ENCODE results near the gene DAPK1. TPM values are rescaled to one million over a fixed set of nuclear protein-coding genes. Genes with fewer than 3 reads are reported as not detected.
A peak's percentile ranks its signal among the peaks of the same experiment; 100 is the strongest.

DAPK1 gene
- total RNA-seq, 1 donor from 2014 or later = 0.79 TPM

GRCh38 chr9:87491523-87491922 lies 6.1 kb upstream of the DAPK1 start:
- H3K36me3 ChIP-seq (ENCODE audit: control insufficient read depth, insufficient read depth, low read length) = no peaks in the 10 kb centered on the region
- no peaks in the 10 kb centered on the region for H3K27me3 ChIP-seq (ENCODE audit: control insufficient read depth, insufficient read depth, low read length)
- DNase-seq (ENCODE audit: low read depth) = no peak
- no peak for TF ChIP-seq CTCF (IDR thresholded peaks at IDR 0.05; ENCODE audit: insufficient read depth, low read length, severe bottlenecking)
- FAIRE-seq = no peak
- H3K4me3 ChIP-seq (ENCODE audit: low read depth, low read length) = no peak overlapping the region

GRCh38 chr9:87492642-87493041 lies 5.0 kb upstream of the DAPK1 start:
- TF ChIP-seq CTCF (IDR thresholded peaks at IDR 0.05; ENCODE audit: insufficient read depth, low read length, severe bottlenecking) = no peak
- Histone ChIP-seq H3K4me3 (ENCODE audit: low read depth, low read length) (no peak overlapping the region), H3K36me3 (ENCODE audit: control insufficient read depth, insufficient read depth, low read length) (no peaks in the 10 kb centered on the region), H3K27me3 (ENCODE audit: control insufficient read depth, insufficient read depth, low read length) (peaks cover 3% of the 10 kb centered on the region)
- DNase-seq (ENCODE audit: low read depth) (no peak), FAIRE-seq (no peak)

- no peak for DNase-seq (ENCODE audit: low read depth)
- no peak overlapping the region for H3K4me3 ChIP-seq (ENCODE audit: low read depth, low read length)
Observed at GRCh38 chr9:87494970-87495471, 2.6 kb upstream of the DAPK1 start.

GRCh38 chr9:87497080-87497603 lies 525 bp upstream of the DAPK1 start:
- no peaks in the 10 kb centered on the region for H3K36me3 ChIP-seq (ENCODE audit: control insufficient read depth, insufficient read depth, low read length)
- peaks cover 3% of the 10 kb centered on the region for H3K27me3 ChIP-seq (ENCODE audit: control insufficient read depth, insufficient read depth, low read length)
- FAIRE-seq (no peak), DNase-seq (ENCODE audit: low read depth) (no peak)
- no peak for TF ChIP-seq CTCF (IDR thresholded peaks at IDR 0.05; ENCODE audit: insufficient read depth, low read length, severe bottlenecking)
- no peak overlapping the region for H3K4me3 ChIP-seq (ENCODE audit: low read depth, low read length)

More at GRCh38 chr9:87494970-87495471, 2.6 kb upstream of the DAPK1 start:
- no peak for TF ChIP-seq CTCF (IDR thresholded peaks at IDR 0.05; ENCODE audit: insufficient read depth, low read length, severe bottlenecking)
- FAIRE-seq = no peak
- H3K27me3 ChIP-seq (ENCODE audit: control insufficient read depth, insufficient read depth, low read length) = peaks cover 3% of the 10 kb centered on the region
- H3K36me3 ChIP-seq (ENCODE audit: control insufficient read depth, insufficient read depth, low read length) = no peaks in the 10 kb centered on the region

GRCh38 chr9:87498046-87498810 lies 561 bp downstream of the DAPK1 start:
- Histone ChIP-seq H3K27me3 (ENCODE audit: control insufficient read depth, insufficient read depth, low read length) (peaks cover 3% of the 10 kb centered on the region), H3K36me3 (ENCODE audit: control insufficient read depth, insufficient read depth, low read length) (no peaks in the 10 kb centered on the region), H3K4me3 (ENCODE audit: low read depth, low read length) (peak overlapping the region; percentile 27)
- peak; percentile 5 for TF ChIP-seq CTCF (IDR thresholded peaks at IDR 0.05; ENCODE audit: insufficient read depth, low read length, severe bottlenecking)
- DNase-seq (ENCODE audit: low read depth) (no peak), FAIRE-seq (no peak)
